Fibroblast of gingiva (primary cell): ENCODE measurements around the gene EXOC4.
A peak's percentile ranks its signal among the peaks of the same experiment; 100 is the strongest.

Experiments used
- DNase-seq: peaks from one replicate; pipeline ENCODE4 v3.0.0-alpha.2; 2011; ENCODE audit warnings: low read depth

The EXOC4 gene

DNA sequence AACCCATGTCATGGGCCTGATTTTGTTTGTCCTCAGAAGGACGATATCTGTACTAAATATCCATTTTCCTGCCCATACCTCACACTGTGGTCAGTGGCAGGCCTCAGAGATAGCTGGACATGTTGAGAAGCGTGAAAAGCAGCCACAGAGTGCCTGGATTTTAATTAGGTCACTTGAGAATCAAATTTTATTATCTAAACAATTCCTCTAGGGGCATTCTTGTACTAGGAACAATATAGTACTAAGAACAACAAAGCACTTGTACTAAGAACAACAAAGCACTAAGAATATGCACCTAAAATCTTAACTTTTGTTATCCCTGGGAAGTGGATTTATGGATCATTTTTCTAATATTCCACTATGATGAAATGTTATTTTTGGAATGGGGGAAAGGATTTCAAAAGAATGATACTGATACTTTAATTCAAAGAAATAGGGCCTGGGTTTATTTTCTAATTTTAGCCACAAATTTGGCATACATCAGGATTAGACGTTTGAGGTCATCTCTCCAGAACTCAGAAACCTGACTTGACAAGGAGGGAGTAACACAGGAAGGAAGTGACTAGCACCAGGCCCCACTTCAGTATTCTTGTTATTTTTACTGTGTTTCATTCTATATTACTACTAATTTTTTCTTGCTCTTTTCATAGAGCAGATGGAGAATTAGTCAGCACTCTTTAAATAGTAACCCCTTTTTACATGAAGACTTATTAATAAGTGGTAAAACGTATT, 112.2 kb downstream of the EXOC4 start:
- peak; percentile 69 for DNase-seq

DNA sequence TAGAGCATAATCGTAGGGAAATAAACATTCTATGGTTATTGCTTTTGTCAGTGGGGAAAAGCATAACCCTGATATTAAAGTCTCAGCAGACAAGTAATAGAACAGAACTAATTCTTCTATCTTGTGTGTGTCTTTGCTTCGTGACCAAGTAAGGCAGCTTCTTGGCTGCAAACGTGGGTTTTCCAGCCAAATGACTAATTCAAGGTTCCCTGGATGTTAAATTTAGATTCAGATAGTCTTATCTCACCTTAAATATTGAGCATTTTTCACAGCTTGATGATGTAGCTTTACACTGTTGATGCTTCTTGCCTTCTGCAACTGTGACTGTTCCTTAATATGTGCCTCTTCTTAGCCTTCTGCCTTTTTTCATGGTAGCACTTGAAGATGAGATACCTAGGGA, 113.0 kb downstream of the EXOC4 start:
- no peak for DNase-seq

DNA sequence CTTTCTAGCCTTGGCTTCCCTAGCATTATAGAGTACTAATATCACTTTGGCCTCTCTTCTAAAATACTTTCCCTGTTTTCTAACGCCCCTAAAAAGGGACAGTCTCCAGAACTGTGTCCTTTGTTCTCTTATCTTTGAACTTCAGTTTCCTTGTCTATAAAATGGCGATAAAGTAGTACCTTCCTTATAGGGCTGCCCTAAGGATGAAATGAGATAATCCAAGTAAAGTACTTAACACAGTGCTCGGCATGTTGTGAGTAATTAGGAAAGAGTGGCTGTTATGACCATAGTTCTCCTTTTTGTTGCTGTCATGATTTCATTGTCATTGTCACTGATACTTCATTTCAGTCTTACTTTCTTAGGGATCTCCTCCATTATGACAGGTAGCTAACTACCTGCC, 114.7 kb downstream of the EXOC4 start:
- no peak for DNase-seq

DNA sequence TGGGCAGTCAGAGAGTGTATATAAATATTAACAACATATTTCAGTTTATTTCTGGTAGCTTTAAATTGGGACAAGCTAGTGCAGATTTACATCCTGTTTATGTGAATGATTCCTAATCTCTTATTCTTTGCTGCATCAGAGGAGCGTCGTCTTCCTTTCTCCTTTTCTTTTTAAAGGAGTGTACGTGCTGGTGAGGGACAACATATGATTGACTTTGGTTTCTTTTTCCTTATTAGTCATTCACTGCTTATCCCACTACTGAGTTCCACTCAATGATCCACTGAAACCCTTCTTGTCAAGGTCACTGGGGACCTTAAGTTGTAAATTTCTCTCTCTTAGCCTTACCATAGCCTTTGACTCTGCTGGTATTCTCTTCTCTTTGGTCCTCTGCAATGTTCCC, 116.3 kb downstream of the EXOC4 start:
- no peak for DNase-seq

DNA sequence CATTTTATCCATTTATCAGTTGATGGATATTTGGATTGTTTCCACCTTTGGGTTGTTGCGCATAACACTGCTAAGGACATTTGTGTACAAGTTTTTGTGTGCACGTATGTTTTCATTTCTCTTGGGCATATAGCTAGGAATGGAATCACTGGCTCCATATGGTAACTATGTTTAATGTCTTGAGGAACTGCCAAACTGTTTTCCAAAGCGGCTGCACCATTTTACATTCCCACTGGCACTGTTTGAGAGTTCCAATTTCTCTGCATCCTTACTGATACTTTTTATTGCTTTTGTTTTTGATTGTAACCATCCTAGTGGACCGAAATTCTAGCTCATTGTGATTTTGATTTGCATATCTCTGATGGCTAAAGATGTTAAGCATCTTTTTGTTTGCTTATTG, 118.7 kb downstream of the EXOC4 start:
- no peak for DNase-seq

DNA sequence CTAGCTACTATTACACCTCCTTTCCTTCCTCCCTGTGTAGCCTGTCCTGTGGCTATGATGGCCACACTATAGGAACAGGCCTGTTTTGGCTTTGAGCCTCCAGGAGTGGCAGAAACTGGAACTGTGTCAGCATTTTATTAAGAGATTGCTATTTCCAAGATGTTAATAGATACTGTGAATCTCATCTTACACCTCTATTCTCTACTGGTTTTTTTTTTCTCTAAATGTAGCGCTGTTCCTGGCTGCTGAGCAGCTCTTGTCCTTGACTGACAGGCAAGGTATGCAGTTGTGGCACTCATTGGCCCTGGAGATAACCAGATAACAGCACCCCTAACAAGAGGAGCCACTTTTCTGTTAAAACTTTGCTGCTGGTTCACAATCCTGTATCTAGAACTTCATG, 119.5 kb downstream of the EXOC4 start:
- DNase-seq = no peak

DNA sequence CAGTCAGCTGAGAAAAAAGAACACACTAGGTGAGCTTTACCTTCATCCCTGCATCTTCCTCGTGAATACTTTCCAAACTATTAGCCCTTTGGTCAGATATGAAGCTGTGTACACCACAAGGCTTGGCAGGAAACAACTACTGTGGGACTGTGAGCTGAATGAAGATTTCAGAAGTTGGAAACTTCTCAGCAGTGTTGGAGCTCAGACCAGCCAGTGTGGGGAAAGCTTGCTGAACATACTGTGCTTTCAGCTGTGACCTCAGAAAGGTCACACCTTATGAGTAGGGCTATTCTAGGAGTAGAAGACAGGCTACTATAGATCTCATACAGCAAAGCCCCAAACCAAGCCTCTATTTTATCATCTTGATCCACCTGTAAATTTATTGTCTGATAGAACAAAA, 123.6 kb downstream of the EXOC4 start:
- DNase-seq = no peak

DNA sequence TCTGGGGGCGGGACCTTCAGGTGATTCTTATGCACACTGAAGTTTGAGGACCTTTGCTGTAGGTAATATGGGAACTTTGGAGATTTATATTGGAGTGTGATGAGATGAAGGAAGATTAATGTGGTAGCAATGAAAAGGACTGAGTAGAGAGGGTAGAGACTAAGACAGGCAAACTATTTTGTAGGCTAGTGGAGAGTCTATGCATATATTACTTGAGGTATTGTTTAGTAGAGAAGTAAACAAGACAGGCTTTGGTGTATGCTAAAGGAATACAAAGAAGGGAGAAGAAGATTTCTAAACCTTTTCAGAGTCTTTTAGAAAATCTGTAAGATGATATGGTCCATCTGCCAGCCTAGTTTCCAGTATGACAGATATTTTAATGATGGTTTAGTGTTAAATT, 129.1 kb downstream of the EXOC4 start:
- DNase-seq = no peak

DNA sequence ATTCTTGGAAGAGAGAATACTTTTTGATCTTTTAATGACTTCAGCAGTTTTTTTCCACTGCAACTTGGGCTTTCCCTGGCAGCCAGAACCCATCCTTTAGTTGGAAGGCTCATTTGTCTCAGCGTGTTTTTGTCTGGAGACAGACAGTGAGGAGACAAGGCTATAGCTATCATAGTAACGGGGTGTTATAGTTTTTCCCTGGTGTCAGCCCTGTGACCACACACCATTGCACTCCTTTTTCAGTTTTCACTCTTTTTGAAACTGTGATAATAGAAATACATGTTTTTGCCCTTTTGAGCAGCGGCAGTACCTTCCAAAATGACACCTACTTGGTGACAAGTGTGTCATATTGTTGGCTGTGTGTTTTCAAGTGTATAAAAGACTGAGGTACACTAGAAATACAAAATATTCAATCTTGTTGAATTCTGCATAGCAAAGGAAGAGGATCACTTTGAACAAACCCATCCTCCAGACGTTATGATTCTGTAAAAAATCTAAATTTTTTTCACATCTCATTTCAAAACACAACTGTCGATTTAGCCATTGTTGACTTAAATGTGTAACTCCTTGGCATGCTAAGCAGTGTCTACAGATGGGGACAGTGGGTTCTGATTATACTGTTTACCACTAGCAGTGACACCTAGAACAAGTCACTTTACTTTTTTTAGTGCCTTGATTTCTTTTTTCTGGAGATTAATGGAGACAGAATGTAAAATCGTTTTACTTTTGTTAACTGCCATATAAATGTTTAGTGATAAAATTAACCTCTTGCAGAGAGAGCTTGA, 130.1 kb downstream of the EXOC4 start:
- DNase-seq = no peak

DNA sequence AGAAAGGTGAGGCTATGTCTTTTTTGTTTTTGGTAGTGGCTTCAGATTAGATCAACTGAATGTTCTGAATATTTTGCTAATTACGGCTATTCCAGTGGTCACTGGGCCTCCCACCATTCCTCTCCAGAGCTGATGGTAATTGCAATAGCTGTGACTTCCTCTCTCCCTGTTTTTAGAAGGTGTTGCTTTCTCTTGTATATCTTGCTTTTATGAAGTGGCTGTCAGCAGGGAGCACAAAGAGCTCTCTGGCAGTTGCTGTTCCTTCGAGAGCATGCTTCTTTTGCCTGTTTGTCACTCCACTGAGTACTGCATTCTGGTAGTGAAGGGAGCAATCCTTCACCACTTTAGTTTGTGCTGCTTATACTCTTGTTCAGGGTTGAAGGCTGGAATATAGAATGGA, 133.3 kb downstream of the EXOC4 start:
- DNase-seq = no peak

DNA sequence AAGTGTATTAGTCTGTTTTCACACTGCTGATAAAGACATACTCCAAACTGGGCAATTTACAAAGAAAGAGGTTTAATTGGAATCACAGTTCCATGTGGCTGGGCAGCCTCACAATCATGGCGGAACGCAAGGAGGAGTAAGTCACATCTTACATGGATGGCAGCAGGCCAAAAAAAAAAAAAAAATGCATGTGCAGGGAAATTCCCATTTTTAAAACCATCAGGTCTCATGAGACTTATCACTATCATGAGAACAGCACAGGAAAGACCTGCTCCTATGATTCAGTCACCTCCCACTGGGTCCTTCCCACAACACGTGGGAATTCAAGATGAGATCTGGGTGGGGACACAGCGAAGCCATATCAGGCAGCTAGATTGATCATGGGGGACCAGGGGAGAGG, 136.8 kb downstream of the EXOC4 start:
- DNase-seq = no peak

DNA sequence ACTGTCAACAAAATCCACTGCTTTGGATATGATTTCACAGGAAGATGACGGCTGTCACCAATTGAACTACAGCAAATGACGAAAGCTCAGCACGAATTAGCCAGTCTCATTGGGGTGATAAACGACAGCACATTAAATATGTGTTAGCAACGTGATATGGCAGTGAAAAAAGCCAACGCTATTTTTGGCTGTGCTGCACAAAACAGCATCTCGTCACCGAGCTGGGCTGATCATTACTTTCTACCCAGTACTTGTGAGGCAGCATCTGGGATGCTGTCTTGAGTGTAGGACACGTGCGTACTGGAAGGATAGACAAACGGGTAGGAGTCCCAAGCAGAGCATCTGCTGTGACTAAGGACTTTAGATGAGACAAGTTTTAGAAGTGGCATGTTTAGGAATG, 138.3 kb downstream of the EXOC4 start:
- DNase-seq = no peak

DNA sequence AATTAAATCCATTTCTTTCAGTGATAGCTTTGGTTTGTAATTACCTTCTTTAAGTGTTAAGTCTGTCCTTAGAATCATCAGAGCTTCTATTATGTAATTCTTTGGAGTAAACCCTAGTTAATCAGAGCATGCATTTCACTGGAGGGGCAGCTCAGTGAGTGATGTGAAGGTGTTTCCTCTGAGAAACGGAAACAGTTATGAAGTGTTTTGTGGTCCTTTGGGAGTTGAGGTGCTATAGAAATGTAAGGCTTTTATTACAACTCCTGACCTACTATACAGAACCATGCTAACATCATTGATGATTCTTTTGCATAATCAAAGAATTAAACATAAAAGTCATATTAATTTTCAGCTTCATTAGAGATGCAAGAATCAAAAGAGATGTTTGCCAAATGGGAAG, 141.5 kb downstream of the EXOC4 start:
- no peak for DNase-seq

DNA sequence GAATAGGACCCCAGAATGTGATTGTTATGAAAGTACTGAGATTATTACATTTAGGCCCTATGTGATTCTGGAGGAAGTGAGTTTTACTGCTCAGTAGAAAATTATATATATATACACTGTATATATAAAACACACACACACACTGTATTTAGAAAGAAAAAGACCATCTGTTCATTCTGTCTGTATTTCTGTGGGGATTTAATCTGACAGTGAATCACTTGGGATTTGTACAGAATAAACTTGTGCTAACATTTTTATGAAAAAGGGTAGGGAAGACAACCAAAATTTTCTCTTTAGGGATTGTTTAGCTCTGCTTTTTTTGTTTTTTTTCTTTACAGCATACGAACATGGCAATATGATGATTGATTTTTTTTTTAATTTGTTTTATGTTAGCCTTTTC, 142.7 kb downstream of the EXOC4 start:
- DNase-seq = no peak

DNA sequence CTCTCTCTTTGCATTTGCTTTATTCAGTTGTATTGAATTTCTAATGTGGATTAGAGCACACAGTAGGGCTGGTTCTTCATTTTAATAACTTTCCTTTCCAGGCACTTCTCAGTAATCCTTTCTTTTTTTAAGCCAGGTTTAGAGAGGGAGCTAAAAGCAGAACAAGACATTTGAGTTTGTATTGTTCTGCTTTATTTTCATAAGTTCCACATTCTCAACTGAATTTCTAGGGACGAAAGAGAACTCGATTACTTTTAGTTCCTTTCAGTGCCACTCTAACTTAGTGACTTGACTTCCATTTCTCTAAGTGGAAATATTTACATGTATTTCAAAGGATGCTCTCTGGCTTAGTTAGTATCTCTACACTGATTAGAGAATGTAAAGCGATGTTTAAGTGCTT, 145.6 kb downstream of the EXOC4 start:
- no peak for DNase-seq

DNA sequence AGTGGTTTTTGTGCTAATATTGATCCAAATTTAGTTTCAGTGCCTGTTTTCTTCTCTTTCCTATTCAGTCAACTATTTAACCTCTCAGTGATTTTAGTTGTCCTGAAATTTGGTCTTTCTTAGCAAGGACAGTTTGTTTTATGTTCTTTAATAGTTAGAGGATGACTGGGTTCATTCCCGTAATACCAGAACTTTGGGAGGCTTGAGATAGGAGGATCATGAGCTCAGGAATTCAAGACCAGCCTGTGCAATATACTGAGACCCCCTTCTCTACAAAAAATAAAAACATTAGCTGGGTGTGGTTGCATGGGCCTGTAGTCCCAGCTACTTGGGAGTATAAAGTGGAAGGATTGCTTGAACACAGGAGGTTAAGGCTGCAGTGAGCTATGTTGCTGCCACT, 148.3 kb downstream of the EXOC4 start:
- no peak for DNase-seq

DNA sequence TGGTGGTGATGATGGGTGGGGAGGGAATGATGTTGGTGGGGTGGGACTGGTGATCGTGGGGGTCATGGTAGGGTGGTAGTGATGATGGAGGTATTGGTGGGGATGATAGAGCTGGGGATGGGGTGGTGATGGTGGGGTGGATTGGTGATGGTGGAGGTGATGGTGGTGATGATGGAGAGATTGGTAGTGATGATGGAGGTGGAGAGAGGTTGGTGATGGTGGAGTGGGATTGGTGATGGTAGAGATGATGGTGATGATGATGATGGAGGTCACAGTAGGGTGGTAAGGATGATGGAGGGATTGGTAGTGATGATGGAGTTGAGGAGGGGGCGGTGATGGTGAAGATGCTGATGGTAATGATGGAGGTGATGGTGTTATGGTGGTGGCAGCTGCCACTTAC, 155.3 kb downstream of the EXOC4 start:
- no peak for DNase-seq

DNA sequence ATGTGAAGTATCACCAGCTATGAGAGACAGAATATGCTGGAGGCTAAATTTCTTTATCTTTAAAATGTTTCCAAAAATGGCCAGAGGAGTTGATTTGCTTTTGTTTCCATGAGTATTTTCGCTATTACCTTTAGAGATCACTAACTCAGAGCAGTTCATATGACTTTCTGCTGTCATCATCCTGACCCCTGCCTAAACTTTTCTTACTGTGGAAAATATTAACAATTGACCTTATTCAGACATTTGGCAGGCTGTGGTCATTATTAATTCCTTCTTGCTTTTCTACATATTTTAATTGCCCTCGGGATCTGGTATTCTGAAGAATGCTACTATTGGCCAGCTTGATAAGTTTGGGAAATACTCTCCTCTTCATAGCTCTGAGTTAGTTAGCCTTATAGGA, 156.5 kb downstream of the EXOC4 start:
- DNase-seq = no peak

DNA sequence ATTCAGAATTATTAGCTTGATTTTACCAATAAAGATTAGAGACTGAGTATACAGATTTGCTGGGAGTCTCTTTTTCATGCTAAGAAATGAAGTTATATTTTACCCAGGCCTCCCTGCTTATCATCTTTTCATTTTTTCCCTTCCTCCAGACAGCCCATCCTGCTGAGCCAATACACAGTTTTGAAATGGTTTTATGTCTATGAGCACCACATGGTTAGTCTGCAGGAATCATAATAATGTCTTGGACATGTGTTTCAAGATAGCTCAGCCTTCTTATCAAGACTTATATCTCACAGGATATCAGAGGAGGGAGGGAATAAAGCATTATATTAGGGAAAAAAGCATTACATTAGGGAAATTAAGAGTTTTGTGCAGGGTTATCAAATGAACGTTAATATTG, 157.1 kb downstream of the EXOC4 start:
- no peak for DNase-seq

DNA sequence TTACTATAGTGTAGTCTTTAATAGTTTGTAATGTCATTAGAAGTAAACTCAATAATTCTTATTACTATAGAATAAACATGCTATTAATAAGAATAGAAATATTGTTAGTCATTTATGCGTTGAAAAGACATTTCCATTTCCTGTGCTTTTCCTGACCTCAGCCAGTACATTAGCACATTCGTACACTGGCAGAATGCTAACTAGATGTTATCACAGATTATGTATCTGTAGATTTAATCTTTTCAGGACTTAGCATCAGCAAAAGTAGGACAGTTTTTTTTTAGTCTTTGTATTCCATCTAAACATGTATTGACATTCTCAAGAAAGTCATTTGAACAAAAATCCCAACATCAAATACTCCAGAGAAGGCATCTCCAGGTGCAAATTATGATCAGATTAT, 158.5 kb downstream of the EXOC4 start:
- DNase-seq = no peak

DNA sequence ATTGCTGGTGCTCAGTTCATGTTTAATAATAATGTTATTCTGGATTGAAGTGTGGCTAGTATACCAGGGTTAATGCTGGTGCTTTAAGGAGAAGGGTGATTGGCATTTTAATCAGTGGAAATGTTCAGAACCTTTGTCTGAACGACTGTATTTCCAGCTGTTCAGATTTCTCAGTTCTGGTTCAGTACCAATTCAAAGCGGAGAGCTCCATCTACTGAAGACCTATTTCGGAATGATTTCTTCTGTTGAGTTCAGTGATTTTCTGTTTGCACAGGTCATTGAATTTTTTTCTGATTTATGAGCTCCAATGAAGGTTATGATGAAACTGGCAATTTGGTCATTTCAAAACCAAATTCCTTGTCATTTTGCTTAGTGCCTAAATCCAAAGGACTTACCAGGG, 160.1 kb downstream of the EXOC4 start:
- no peak for DNase-seq

DNA sequence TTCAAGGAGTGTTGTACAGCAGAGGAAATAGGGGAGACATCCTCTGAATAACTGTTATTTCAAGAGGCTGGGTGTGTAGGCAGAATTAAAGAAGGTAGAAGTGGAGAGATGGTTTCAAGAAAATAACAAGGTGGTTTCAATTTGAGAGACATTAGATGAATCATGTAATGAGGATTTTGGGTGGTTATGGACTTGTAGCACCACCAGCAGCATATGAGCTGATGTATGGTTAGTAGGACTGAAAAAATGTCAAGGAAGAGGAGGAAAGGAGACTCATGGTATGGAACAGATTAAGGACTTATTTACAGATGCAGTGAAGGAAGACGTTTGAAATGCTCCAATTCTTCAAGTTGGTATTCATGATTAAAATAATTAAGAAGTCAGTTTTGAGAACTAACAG, 166.2 kb downstream of the EXOC4 start:
- DNase-seq = no peak

DNA sequence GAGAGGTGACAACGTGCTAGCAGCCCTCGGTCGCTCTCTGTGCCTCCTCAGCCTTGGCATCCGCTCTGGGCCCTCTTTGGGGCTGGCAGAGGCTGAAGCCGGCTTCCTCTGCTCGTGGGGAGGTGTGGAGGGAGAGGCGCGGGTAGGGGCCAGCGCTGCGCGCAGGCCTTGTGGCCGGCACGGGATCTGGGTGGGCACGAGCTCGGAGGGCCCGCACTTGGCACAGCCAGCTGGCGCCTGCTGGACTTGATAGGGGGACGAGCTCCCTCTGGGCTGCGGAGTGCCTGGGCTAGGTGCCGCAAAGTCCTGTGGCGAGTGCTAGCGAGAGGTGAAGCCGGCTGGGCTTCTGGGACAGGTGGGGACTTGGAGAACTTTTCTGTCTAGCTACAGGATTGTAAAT, 170.7 kb downstream of the EXOC4 start:
- no peak for DNase-seq

DNA sequence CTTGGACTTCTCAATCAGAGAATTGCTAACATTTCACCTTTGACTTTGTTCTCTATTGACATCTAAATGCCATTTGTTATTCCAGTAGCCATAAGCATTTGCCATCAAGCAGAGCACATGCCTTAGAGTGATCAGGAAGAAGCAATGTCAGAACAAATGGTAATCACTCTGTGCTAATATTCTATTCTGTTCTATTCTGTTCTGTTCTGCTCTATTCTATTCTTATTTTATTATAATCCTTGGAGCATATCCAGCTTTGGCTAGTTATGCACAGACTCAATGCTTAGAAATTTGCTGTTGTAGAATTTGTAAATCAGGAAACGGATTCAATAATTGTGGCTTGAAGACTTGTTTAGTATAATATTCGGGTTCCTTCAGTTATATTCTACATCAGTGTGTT, 175.4 kb downstream of the EXOC4 start:
- no peak for DNase-seq
